Breast epithelium (tissue), 4 donors: ENCODE results near the gene VLDLR. TPM values are rescaled to one million over a fixed set of nuclear protein-coding genes. Genes with fewer than 3 reads are reported as not detected.

Source experiments
- DNase-seq, 2 donors: peaks; one replicate each; pipeline ENCODE4 v3.0.0-alpha.2; 2019; ENCODE audit warnings: low spot score in 2 of 2
- H3K27ac ChIP-seq, 2 donors: fragments of 200-600 bp; sonication (generic) in 1 of 2; one replicate each; pipeline ENCODE4 v1.5.1; 2016 to 2019; ENCODE audit warnings: mild to moderate bottlenecking in 1 of 2
- H3K27me3 ChIP-seq, 2 donors: fragments of 200-600 bp; sonication (generic) in 1 of 2; one replicate each; pipeline versions ENCODE4 v1.5.1 to v1.6.0; 2017 to 2019; ENCODE audit warnings: control low read depth in 1 of 2, mild to moderate bottlenecking in 1 of 2
- H3K36me3 ChIP-seq: fragments of 200-600 bp; one replicate; pipeline ENCODE4 v1.5.1; 2019
- H3K4me1 ChIP-seq, 2 donors: fragments of 200-600 bp; sonication (generic); one replicate each; pipeline ENCODE4 v1.5.1; 2016 to 2019; ENCODE audit warnings: control low read depth in 1 of 2
- H3K4me3 ChIP-seq, 3 donors: fragments of 200-600 bp; sonication (generic); 1 replicate in 2 of 3; 2 replicates in 1 of 3; pipeline ENCODE4 v1.5.1; 2016 to 2019; ENCODE audit warnings: mild to moderate bottlenecking in 3 of 3, moderate library complexity in 2 of 3
- H3K9me3 ChIP-seq, 2 donors: fragments of 200-600 bp; sonication (generic) in 1 of 2; one replicate each; pipeline ENCODE4 v1.5.1; 2016 to 2019; ENCODE audit warnings: control low read depth in 1 of 2
- CTCF ChIP-seq, 3 donors: fragments of 450-650 bp; IDR thresholded peaks; one replicate each; pipeline ENCODE4 v1.5.1; 2016 to 2017; ENCODE audit warnings: antibody characterized with exemption in 3 of 3, mild to moderate bottlenecking in 3 of 3, moderate library complexity in 3 of 3
- POLR2A ChIP-seq: fragments of 450-650 bp; IDR thresholded peaks from one replicate; pipeline ENCODE4 v1.6.1; 2016; ENCODE audit warnings: antibody characterized with exemption, mild to moderate bottlenecking, moderate library complexity
- POLR2AphosphoS5 ChIP-seq, 3 donors: sonication (generic); formaldehyde crosslinking; IDR thresholded peaks; one replicate each; pipeline ENCODE4 v1.6.1; 2017; ENCODE audit warnings: antibody characterized with exemption in 3 of 3
- intact Hi-C: fragments of 100-400 bp; cut with DNase I; formaldehyde crosslinking; loops from one replicate; pipeline ENCODE4 v1.15.1; 2023; ENCODE audit warnings: low total_unique reads
- total RNA-seq, 3 donors: library from RNA; depleted of rRNA; stranded (reverse); fragments of >200 nt; gene quantifications; one replicate each; pipeline ENCODE4 v1.1.0, GENCODE V29; 2016

The VLDLR gene
- total RNA-seq, 3 donors from 2014 or later = 6.7 to 11.7 (median 7.5) TPM

GRCh38 chr9:2679011-2679410 is 57.4 kb downstream of the VLDLR start:
- Histone ChIP-seq H3K4me3 (no peak overlapping the region), H3K27ac (no peak overlapping the region), H3K27me3 (no peaks in the 10 kb centered on the region), H3K4me1 (no peaks in the 10 kb centered on the region), H3K9me3 (no peaks in the 10 kb centered on the region), H3K36me3 (no peaks in the 10 kb centered on the region)
- TF ChIP-seq POLR2AphosphoS5 (IDR thresholded peaks at IDR 0.05) (no peak), CTCF (IDR thresholded peaks at IDR 0.05) (no peak), POLR2A (no peak)
- intact Hi-C loops = no loop called here
- no peak for DNase-seq

DNA sequence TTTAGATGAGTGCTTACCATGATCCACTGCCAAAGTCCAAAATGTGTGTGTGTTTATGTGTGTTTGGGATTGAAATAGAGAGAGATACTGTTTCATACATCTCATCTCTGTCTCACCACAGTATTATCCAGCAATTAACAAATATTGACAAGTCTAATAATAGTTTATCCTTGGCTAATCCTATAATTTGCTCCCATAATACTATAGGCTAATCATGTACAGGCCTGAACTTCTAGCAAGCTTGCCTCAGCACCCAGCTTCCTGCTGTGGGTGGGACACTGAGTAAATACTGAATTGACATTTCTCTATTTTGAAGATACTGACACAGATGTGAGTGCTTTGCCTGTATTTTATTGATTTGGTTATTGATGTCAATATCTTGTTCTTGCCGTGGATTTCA is 60.4 kb downstream of the VLDLR start:
- H3K4me3 ChIP-seq = no peak overlapping the region
- H3K36me3 ChIP-seq = no peaks in the 10 kb centered on the region
- H3K9me3 ChIP-seq = no peaks in the 10 kb centered on the region
- no peak overlapping the region for H3K27ac ChIP-seq
- no peak for DNase-seq
- intact Hi-C loops = no loop called here
- TF ChIP-seq CTCF (IDR thresholded peaks at IDR 0.05) (no peak), POLR2AphosphoS5 (IDR thresholded peaks at IDR 0.05) (no peak), POLR2A (no peak)
- H3K4me1 ChIP-seq = no peaks in the 10 kb centered on the region
- no peaks in the 10 kb centered on the region for H3K27me3 ChIP-seq

DNA sequence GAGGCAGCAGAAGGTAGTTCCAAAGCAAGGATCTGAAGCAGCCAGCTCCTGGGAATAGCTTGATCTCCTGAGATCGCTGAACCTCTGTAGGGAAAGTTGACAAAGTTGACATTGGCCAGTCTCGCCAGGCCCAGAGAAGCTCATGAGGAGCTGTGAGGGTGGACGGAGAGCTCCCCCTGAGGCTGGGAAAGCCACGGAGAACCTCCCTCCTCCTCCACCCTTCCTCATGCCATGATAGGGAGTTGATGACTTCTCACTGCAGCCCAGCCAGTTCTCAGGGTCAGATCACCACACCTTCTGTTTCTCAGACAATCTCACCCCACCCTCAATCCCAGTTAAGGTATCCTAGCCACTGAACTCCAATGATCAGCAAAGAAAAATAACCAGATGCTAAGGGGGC is 65.3 kb downstream of the VLDLR start:
- no peak overlapping the region for H3K27ac ChIP-seq
- no peak for TF ChIP-seq CTCF (IDR thresholded peaks at IDR 0.05)
- TF ChIP-seq POLR2AphosphoS5 (IDR thresholded peaks at IDR 0.05) = no peak
- TF ChIP-seq POLR2A = no peak
- no peak overlapping the region for H3K4me3 ChIP-seq
- no peaks in the 10 kb centered on the region for H3K36me3 ChIP-seq
- no peaks in the 10 kb centered on the region for H3K27me3 ChIP-seq
- H3K9me3 ChIP-seq = no peaks in the 10 kb centered on the region
- no peaks in the 10 kb centered on the region for H3K4me1 ChIP-seq
- no peak for DNase-seq
- intact Hi-C loops = no loop called here

- intact Hi-C loops = no loop called here
- no peak for TF ChIP-seq CTCF (IDR thresholded peaks at IDR 0.05)
- no peak for TF ChIP-seq POLR2A
- no peak for TF ChIP-seq POLR2AphosphoS5 (IDR thresholded peaks at IDR 0.05)
- DNase-seq = no peak
- H3K27ac ChIP-seq = no peak overlapping the region
- H3K9me3 ChIP-seq = no peaks in the 10 kb centered on the region
- H3K27me3 ChIP-seq = no peaks in the 10 kb centered on the region
- H3K4me3 ChIP-seq = no peak overlapping the region
- no peaks in the 10 kb centered on the region for H3K36me3 ChIP-seq
- no peaks in the 10 kb centered on the region for H3K4me1 ChIP-seq
These were observed 67.0 kb downstream of the VLDLR start for GRCh38 chr9:2688636-2689035.

- no peak for DNase-seq
- intact Hi-C loops = no loop called here
- H3K4me3 ChIP-seq = no peak overlapping the region
- H3K9me3 ChIP-seq = no peaks in the 10 kb centered on the region
- H3K27ac ChIP-seq = no peak overlapping the region
- TF ChIP-seq CTCF (IDR thresholded peaks at IDR 0.05) (no peak), POLR2A (no peak), POLR2AphosphoS5 (IDR thresholded peaks at IDR 0.05) (no peak)
- H3K36me3 ChIP-seq = no peaks in the 10 kb centered on the region
- H3K4me1 ChIP-seq = no peaks in the 10 kb centered on the region
- no peaks in the 10 kb centered on the region for H3K27me3 ChIP-seq
These were observed 69.6 kb downstream of the VLDLR start for GRCh38 chr9:2691212-2691611.
